HG03097 (cell line): Measurements from ENCODE around the gene PEX11G.

ENCODE experiments used
- ATAC-seq: cut with Tn5 transposase; IDR thresholded peaks from one replicate; pipeline ENCODE4 v1.9.1; 2021; ENCODE audit not compliant: unreplicated experiment, low FRiP score

Gene PEX11G

DNA sequence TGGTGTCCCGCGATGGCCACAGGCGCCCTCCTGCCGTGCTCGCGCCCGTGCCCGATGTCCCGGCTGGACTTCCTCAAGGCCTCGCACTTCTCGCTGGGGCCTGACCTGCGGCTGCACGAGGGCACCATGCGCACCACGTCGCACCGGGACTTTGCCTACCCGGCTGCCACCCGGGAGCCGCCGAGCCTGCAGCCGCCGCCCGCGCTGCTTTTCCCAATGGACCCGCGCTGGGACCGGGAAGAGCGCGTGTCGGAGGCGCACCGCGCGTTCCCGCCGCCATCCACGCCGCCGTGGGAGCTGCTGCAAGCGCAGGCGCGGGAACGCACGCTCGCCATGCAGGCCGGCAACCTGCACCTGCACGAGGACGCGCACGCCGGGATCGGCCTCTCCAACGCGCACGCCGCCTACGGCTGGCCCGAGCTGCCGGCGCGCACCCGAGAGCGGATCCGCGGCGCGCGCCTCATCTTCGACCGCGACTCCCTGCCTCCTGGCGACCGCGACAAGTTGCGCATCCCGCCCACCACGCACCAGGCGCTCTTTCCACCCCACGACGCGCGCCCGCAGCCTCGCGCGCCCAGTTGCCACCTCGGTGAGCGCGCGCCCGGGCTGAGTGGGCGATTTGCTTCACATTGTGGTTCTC lies 12.1 kb upstream of the PEX11G start:
- no peak for ATAC-seq

DNA sequence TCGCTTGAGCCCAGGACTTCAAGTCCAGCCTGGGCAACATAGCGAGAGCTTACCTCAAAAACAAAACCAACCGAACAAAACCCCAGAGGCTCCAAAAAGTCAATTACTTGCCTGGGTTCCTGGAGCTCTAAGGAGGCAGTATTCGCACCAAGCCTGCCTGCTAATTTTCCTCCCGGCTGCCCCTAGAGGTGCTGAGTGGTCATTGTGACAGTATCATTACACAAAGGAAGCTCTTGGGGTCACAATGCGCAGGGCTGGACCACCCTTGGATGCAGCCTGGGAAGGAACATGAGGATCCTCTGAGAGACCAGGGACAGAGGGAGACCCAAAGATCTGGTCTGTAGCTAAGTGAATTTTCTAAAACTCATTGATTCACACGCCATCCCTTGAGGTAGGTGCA lies 8.5 kb upstream of the PEX11G start:
- ATAC-seq, result no peak

DNA sequence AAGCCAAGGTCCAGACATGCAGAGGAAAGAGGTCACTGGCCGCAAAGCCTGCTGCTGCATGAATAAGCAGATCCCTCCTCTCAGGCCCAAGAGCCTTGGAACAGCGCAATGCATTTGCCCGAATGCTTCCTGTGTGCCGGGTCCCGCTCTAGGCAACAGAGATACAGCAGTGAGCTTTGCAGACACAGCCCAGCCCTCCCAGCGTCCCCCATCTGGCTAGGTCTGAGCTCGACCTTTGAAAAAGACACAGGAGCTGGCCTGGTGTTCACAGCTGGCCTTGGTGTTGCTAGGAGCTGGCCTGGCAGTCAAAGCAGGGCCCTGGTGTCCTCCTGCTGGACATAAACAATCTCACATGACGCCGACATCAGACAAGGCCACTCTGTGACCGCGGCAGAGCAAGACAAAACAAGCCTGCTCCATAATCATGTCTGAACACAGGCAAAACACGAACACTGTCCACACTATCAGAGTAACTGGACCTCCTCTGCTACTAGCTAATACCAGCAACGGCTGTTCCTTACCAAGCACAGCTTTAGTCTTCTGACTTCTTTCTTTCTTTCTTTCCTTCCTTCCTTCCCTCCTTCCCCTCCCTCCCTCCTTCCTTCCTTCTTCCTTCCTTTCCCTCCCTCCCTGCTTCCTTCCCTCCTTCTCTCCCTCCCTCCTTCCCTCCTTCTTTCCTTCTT lies 5.7 kb upstream of the PEX11G start:
- no peak for ATAC-seq

DNA sequence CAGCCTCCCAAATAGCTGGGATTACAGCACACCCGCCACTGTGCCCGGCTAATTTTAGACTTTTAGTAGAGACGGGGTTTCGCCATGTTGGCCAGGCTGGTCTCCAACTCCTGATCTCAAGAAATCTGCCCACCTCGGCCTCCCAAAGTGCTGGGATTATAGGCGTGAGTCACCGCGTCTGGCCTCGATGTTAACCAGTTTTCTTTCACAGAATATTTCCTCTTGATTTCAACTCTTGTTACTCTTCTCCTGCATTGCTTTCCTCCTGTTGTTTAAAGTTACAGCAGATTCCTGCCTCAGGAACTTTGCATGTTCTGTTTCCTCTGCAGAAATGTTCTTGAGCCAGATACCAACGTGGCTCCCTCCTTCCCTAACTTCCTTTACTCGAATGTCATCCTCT lies 3.7 kb upstream of the PEX11G start:
- no peak for ATAC-seq

DNA sequence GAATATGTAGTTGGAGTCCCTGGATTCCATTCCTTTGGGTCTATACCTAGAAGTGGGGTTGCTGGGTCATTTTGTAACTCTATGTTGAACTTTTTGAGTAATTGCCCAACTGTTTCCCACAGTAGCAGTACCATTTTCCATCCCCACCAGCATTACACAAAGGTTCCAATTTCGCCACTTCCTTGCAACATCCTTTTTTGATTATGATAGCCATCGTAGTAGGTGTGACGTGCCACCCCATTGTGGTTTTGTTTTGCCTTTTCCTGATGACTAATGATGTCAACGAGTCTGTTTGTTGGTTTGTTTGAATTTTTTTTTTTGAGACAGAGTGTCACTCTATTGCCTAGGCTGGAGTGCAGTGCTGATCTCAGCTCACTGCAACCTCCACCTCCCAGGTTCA lies 3.3 kb upstream of the PEX11G start:
- ATAC-seq, result no peak

DNA sequence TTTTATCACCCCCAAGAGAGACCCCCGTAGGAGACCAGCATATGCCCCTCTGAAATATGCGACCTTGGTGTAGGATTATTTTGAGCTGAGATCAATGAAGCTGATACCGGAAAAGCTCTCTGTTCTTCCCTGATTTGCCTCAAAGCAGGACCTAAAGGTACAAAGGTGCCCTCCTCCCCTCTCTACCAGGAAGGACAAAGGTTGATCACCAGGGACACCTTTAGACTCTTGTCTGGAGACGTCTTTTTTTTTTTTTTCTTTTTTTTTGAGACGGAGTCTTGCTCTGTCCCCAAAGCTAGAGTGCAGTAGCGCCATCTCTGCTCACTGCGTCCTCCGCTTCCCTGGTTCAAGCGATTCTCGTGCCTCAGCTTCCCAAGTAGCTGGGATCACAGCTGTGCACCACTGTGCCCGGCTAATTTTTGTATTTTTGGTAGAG lies 792 bp upstream of the PEX11G start:
- ATAC-seq, result no peak

DNA sequence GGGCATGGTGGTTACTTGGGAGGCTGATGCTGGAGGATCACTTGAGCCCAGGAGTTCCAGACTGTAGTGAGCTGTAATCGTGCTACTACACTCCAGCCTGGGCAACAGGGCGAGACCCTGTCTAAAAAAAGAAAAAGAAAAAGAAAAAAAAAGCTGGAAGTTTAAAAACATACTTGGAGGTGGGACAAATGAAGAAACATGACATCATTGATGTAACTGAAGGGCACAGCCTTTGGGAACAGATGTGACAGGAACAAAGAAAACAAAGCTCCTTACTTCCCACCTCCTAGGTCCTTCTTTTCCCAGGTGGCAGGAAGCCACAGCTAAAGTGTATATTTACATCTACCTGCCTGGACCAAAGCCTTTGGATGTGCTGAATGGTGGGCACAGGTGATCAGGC lies 1.9 kb downstream of the PEX11G start:
- ATAC-seq, result no peak

DNA sequence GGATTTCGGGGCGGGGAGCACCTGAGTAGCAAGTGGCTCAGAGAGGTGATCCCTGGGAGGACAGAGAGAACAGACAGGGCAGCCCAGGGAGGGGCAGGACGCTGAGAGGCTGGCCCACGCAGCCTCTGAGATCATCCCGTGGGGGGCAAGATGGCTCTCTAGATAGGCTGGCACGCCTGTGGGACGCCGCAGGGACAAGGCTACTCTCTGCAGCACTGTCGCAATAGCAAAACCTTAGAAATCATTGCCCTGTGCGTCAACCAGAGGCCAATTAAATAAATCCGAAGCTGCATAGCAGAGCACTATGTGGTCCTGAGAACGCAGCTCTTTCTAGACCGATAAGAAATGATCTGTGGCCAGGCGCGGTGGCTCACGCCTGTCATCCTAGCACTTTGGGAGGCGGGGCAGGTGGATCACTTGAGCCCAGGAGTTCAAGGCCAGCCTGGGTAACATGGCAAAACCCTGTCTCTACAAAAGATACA lies 5.1 kb downstream of the PEX11G start:
- no peak for ATAC-seq

DNA sequence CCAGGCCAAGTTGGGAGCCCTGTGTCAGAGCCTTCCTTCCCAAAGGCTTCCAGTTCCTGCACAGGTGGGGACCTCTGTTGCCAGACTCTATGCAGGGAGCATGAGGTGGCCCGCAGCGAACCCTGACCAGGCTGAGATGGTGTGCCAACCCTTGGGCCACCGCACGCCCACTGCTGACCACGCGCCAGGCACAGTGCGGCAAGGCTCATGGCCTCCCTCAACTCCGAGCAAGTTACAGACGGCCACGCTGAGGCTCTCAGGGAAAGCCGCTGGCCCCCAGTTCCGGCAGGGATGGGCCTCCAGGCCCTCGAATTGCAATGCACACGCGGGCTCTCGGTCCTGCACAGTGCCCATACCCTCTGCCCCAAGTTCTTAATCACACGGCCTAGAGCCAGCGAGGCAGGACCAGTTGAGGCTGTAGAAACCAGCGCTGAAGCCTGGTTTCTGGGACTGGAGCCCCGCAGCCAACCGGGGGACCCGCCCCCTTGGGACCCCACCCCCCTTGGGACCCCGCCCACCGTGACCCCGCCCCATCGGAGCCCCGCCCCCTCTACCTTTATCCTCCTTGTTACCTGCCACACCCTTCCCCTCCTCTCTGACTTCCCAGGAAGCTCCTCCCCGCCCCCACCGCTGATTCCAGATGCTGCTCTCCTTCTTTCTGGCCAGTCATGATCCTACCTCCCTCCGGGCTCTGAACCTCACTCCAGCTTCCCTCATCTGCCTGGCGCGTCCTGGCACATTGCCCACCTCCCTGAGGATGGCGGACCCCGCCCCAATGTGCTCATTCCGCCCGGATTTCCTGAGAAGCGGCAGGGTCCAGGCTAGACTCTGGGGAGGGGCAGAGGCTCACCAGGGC lies 6.0 kb downstream of the PEX11G start:
- no peak for ATAC-seq

DNA sequence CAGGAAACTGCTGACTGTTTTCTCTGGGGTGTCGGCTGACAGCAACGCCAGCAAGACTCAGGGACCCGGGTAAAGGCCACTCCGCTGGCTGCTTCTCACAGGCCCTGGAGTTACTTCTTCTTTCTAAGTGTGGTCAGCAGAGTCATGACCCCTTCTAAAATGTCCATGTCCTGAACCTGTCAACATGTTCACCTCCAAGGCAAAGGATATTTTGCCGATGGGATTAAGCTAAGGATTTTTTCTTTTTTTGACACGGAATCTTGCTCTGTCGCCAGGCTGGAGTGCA lies 7.9 kb downstream of the PEX11G start:
- no peak for ATAC-seq

DNA sequence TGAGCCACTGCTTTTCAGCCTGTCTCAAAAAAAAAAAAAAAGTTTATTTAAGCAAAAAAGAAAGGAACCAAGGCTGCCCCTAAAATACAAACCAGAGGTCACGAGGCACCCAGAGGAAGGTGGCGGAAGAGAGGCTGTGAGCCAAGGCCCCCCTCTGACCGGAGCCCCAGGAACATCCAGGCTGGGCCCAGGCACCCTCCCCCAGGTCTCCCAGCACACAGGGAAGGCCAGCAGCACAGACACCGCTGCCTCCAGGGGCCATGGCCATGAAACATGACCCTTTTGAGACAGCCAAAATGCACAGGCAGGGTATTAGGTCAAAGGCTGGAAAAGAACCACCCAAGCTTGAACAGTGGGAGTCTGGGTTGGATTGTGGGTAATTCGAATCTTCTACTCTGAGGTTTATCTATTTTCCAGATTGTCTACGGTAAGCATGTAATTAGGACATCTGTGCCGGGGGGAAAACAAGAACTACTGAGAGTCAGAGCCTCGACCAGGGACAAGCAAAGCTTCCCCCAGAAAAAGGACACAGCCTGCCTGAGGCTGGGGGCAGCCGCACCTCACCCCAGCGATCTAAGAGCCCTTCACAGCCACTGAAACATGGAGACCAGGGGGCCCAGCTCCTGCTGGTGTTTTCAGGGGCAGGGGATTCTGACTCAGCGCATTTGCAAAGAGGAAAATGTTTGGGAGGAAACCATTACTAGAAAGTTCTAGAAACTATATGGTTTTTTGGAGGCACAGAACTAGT lies 8.4 kb downstream of the PEX11G start:
- ATAC-seq, result no peak

DNA sequence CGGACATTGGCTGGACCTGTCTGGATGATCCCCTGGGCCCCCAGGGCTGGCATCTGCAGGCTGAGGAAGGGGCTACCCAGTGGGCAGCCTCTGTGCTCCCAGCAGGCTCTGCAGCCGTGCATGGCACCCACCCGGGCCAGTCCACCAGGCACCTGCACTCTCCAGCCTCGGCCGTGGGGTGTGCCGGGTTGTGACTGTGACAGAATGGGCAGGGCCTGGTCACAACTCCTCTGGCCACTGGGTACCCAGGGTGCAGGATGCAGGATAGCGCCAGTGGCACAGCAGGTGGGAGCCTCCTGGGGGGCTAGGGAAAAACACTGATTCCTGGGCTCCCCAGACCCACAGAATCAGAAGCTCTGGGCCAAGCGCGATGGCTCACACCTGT lies 10.0 kb downstream of the PEX11G start:
- ATAC-seq, result no peak

DNA sequence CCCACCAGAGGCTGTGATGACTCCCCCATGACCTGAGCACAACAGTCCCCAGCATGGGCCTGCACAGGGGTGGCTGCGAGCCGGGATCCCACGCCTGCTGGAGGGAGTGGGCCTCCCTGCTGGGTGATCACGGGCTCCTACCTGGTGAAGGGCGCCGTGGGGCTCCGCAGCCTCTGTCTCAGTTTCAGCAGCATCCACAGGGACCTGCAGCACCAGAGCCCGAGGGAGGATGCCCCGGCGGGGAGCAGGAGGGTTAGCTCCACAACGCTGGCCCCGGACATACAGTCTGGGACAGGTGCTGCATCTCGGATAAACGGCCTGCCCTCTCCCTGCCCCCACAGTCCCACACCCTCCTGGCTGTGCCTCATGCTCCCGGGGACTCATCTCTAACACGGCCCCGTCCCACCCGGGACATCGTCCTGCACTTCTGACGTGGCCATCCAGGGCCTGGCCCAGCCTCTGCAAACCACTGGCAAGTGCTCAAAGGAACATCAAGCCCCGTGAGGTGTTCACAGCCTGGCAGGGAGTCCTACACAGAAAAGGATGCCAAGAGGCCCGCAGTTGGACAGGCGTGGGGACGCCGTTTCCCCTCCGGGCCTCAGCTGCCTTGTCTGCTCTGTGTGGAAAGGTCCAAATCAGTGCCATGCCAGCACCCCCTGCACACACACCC lies 10.5 kb downstream of the PEX11G start:
- ATAC-seq, result no peak

DNA sequence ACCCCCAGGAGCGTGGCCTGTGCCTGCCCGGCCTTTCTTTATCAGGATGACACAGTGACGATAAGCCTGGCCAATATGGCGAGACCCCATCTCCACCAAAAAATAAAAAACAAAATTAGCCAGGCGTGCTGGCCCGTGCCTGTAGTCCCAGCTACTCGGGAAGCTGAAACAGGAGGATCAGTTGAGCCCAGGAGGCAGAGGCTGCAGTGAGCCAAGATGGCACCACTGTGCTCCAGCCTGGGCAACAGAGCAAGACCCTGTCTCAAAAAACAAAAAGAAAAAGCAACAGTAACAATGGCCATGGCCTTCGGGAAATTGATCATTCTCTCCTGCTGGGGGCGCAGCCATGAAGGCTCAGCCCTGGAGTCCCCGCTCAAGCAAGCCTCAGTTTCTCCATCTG lies 11.1 kb downstream of the PEX11G start:
- ATAC-seq, result no peak

DNA sequence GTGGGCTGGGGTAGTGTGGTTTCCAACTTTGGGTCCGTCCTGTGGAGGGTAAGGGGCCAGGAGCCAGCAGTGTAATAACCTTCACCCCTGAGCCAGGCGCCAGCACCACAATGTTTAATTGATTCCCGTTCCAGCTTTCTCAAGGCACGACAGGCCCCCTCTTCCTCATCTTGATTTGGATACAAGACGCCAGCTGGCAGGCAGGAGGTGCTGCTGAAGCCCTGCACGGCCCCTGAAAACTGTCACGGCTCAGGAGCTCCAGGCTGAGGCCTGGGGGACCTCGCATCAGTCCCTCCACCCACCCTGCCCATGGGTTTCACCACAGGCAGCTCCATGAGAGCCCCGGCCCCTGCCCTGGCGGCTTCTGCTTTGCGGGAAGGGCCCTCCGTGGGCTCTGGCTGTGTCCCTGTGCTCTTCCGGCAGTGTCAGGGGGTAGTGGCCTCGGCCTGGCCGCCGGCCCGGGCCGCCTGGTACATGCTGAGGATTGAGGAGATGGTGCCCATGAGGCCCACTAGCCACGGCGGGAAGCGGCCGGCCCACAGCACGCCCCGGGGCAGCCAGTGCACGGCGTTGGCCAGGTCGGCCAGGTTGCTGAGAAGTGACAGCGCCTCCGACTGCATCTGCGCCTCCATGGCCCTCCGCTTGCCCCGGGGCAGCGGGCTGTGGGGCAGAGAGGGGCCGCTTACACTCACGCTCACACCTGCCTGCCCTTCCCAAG lies 11.9 kb downstream of the PEX11G start:
- ATAC-seq, result no peak

DNA sequence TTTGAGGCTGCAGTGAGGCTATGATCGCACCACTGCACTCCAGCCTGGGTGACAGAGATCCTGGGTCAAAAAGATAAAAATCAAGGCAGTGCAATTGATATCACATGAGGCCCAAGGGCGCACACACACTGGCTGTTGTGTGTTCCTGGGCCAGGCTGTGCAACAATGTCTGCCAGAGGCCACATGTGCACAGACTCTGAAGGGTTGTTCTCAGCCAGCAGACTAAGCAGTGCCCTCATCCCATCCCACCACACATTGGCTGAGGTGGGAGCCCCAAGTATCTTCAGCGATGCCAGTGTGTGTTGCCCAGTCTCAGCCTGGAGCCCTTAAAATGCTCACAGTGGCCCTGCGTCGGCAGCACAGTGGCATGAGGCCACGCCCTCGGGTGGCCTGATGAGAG lies 12.6 kb downstream of the PEX11G start:
- no peak for ATAC-seq

DNA sequence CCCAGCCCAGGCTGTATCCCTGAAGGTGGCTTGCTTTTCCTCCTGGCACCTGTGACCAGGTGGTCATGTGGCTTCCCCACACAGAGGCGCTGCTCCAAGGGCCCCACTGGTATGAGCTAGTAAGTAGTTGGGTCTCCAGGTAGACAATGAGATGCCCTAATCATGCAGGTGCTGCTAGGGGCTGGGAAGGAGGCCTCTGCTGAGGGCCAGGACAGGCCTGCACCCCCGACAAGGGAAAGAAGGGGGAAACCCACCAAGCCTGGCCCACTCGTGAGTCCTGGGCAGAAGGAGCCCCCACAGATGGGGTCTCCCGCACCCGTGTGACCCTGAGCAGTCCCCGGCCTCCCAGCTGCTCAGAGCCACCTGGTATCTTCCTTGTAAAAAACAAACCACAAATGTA lies 13.2 kb downstream of the PEX11G start:
- no peak for ATAC-seq

DNA sequence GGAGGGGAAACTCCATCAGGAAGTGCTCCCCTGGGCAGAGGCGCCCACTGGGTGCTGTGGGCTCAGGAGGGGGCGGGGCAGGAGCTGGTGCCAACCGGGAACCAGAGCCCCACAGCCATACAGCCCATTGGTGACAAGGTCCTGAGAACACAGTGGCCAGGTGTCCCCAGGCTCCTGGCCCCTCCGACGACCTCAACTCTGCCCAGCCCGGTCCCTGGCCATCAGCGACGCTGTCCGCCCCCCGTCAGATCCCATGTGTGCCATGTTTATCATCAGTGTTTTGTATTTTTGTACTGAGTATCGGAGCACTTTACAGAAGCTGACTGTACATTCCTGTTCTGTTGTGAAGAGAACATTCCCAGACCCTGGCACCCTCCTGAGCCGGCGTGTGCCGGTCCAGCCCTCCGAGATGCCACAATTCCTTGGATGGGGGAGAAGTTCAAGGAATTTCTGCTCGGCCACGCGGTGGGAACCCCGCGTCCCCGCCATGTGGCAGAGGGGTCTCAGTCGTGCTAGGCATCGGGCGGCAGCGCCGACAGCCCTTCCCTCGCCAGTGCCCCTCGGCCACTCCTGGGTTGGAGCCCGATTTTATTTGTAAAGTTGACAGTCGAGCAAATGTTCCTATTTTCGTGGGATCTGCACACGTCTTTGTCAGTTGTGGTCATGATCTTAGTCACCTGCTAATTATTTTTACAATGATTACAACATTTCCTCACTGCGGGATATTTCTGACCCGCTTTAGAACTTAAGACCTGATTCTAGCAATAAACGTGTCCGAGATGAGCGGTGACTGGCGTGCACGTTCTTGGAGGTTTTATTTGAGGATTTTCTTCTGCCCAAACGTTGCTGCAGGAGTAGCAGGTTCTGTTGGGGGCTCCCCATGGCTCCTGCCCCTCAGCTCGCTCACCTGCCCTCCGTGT lies 16.9 kb downstream of the PEX11G start:
- no peak for ATAC-seq
